ENCODE data around the gene CDH13.

DNA sequence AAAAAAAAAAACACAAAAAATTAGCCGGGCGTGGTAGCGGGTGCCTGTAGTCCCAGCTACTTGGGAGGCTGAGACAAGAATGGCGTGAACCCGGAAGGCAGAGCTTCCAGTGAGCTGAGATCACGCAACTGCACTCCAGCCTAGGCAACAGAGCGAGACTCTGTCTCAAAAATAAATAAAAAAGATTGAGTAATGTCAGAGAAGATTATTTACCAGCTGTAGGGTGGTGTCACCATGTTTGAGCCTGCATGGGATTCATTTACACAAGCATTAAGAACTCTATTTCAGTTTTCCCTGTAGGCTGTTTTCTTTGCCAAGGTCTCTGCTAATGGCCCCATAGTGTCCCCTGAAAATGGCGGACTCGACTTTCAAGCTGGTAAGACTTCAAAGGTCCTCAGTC is 575.0 kb downstream of the CDH13 start:
- TF ChIP-seq, protein P1, sequence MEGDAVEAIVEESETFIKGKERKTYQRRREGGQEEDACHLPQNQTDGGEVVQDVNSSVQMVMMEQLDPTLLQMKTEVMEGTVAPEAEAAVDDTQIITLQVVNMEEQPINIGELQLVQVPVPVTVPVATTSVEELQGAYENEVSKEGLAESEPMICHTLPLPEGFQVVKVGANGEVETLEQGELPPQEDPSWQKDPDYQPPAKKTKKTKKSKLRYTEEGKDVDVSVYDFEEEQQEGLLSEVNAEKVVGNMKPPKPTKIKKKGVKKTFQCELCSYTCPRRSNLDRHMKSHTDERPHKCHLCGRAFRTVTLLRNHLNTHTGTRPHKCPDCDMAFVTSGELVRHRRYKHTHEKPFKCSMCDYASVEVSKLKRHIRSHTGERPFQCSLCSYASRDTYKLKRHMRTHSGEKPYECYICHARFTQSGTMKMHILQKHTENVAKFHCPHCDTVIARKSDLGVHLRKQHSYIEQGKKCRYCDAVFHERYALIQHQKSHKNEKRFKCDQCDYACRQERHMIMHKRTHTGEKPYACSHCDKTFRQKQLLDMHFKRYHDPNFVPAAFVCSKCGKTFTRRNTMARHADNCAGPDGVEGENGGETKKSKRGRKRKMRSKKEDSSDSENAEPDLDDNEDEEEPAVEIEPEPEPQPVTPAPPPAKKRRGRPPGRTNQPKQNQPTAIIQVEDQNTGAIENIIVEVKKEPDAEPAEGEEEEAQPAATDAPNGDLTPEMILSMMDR (IDR thresholded peaks at IDR 0.05): no peak
- TF ChIP-seq POLR2A (IDR thresholded peaks at IDR 0.05): no peak
- TF ChIP-seq EP300 (IDR thresholded peaks at IDR 0.05): no peak
